ENCODE measurements around the gene TDRD12. TPM values are rescaled to one million over a fixed set of nuclear protein-coding genes. Genes with fewer than 3 reads are reported as not detected.

TDRD12 gene
- total and polyA plus RNA-seq, 4 donors, result under 0.01 to 0.23 (median 0.02) TPM; not detected in 1

DNA sequence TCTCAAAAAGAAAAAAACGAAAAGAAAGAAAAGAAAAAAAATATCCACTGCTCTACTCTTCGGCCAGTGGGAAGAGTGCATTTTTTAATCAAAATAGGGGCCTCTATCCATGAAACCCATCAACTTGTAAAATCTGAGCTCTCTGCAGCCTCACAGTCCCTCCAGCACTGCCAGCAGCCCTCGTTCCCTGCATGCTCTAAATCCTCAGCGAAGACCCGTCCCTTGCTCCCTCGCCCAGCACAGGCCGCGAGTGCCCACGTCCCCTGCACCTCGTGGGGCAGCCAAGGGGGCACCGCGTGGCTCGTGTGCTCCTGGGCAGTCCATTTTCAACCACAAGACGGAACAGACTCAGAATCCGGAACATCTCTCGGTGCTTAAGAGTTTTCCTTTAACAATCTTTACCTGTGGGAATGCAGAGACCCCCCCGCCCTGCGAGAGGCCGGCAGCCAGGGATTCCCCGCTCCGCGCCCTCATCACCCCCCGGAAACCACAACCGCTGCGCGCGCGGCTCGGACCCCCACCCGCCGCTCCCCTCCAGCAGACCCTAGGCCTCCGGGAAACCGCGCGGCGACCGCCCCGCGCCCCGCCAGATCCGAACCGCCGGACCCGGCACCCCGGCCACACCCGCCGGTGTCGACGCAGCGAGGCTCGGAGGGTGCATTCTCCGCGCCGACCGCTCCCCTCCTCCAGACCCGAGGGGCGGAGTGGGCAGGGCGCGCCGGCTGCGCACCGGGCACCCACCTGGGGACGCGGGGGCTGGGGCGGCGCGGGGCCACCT is 45.2 kb upstream of the TDRD12 start:
- no peak for DNase-seq (ENCODE audit: low spot score)
- peaks cover 9 to 38% (median 16%) of the 10 kb centered on the region in 4 donors for H3K4me1 ChIP-seq (ENCODE audit: control insufficient read depth in 4 of 4, insufficient read depth in 4 of 4, low read length in 3 of 4)
- no peaks in the 10 kb centered on the region for H3K9me3 ChIP-seq (ENCODE audit: control insufficient read depth in 4 of 4, low read length in 3 of 4)
- H3K27ac ChIP-seq (ENCODE audit: low read depth in 1 of 2, low read length in 2 of 2), result peak overlapping the region; percentile 42 to 58
- H3K4me3 ChIP-seq (ENCODE audit: low read depth in 1 of 3, low read length in 3 of 3), result peak overlapping the region; percentile 64 to 93 (median 92)
- 4% methylated on average over 67 of the region's 67 CpGs for WGBS
- H3K9ac ChIP-seq (ENCODE audit: low read depth in 1 of 2, low read length in 2 of 2), result no peak overlapping the region
- peaks cover 0 to 3% (median 0%) of the 10 kb centered on the region in 4 donors for H3K27me3 ChIP-seq (ENCODE audit: control insufficient read depth in 4 of 4, insufficient read depth in 4 of 4, low read length in 3 of 4)
- TF ChIP-seq, protein P1, sequence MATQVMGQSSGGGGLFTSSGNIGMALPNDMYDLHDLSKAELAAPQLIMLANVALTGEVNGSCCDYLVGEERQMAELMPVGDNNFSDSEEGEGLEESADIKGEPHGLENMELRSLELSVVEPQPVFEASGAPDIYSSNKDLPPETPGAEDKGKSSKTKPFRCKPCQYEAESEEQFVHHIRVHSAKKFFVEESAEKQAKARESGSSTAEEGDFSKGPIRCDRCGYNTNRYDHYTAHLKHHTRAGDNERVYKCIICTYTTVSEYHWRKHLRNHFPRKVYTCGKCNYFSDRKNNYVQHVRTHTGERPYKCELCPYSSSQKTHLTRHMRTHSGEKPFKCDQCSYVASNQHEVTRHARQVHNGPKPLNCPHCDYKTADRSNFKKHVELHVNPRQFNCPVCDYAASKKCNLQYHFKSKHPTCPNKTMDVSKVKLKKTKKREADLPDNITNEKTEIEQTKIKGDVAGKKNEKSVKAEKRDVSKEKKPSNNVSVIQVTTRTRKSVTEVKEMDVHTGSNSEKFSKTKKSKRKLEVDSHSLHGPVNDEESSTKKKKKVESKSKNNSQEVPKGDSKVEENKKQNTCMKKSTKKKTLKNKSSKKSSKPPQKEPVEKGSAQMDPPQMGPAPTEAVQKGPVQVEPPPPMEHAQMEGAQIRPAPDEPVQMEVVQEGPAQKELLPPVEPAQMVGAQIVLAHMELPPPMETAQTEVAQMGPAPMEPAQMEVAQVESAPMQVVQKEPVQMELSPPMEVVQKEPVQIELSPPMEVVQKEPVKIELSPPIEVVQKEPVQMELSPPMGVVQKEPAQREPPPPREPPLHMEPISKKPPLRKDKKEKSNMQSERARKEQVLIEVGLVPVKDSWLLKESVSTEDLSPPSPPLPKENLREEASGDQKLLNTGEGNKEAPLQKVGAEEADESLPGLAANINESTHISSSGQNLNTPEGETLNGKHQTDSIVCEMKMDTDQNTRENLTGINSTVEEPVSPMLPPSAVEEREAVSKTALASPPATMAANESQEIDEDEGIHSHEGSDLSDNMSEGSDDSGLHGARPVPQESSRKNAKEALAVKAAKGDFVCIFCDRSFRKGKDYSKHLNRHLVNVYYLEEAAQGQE (IDR thresholded peaks at IDR 0.05), result no peak
- TF ChIP-seq, protein P2, sequence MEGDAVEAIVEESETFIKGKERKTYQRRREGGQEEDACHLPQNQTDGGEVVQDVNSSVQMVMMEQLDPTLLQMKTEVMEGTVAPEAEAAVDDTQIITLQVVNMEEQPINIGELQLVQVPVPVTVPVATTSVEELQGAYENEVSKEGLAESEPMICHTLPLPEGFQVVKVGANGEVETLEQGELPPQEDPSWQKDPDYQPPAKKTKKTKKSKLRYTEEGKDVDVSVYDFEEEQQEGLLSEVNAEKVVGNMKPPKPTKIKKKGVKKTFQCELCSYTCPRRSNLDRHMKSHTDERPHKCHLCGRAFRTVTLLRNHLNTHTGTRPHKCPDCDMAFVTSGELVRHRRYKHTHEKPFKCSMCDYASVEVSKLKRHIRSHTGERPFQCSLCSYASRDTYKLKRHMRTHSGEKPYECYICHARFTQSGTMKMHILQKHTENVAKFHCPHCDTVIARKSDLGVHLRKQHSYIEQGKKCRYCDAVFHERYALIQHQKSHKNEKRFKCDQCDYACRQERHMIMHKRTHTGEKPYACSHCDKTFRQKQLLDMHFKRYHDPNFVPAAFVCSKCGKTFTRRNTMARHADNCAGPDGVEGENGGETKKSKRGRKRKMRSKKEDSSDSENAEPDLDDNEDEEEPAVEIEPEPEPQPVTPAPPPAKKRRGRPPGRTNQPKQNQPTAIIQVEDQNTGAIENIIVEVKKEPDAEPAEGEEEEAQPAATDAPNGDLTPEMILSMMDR (IDR thresholded peaks at IDR 0.05; ENCODE audit: low read depth, low read length, missing input control), result no peak
- TF ChIP-seq, protein P3, sequence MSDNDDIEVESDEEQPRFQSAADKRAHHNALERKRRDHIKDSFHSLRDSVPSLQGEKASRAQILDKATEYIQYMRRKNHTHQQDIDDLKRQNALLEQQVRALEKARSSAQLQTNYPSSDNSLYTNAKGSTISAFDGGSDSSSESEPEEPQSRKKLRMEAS (IDR thresholded peaks at IDR 0.05), result no peak
- TF ChIP-seq TAF1 (conservative IDR thresholded peaks at IDR 0.05) (no peak), RAD21 (IDR thresholded peaks at IDR 0.05) (no peak), NR2F2 (IDR thresholded peaks at IDR 0.05) (no peak), FOXA2 (IDR thresholded peaks at IDR 0.05) (no peak), SP1 (IDR thresholded peaks at IDR 0.05) (no peak), RXRA (IDR thresholded peaks at IDR 0.05) (no peak), YY1 (IDR thresholded peaks at IDR 0.05) (no peak), FOXA1 (IDR thresholded peaks at IDR 0.05) (no peak), EGR1 (IDR thresholded peaks at IDR 0.05; ENCODE audit: low read depth in 2 of 2) (no peak), GABPA (IDR thresholded peaks at IDR 0.05 in 1 of 2, conservative IDR thresholded peaks at IDR 0.05 in 1 of 2) (no peak)
- TF ChIP-seq, protein P4, sequence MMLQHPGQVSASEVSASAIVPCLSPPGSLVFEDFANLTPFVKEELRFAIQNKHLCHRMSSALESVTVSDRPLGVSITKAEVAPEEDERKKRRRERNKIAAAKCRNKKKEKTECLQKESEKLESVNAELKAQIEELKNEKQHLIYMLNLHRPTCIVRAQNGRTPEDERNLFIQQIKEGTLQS (IDR thresholded peaks at IDR 0.05), result no peak
- no peaks in the 10 kb centered on the region for H3K36me3 ChIP-seq (ENCODE audit: control insufficient read depth in 4 of 4, insufficient read depth in 3 of 4, low read depth in 1 of 4, low read length in 3 of 4)

DNA sequence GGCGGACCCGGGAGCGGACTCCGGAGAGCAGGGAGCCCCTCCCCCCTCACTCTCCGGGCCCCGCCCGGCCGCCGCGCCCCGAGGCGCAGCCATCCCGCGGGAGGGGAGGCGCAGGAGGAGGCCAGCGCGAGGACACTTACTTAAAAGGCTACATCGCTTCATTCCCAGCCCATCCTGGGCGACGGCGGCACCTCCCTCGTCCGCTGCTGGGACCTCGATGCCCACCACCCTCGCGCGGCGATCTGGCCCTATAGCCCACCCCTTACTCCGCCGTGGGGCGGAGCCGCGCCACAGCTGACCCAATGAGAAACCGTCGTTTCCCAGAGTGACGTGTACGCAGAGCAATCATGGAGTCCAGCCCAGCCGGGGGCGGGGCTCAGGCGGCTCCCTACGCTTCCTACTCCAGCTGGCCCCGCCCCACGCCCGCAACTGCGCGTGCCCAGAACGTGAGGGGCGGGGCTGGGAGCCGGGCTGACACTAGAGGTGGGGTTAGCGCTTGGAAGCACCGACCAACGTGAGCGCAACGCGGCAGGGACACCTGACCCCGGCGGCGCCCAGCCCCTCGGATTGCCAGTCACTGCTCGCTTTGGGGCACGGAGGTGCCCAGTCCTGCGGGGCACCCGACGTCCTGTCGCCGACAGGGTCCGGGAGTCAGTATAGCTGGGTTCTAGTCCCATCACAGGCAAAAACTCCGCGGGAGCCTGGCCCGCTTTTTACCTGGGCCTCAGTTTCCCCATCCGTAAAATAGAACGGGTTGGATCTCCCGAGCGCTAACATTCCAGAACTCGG is 44.4 kb upstream of the TDRD12 start, which contains the start of gene ANKRD27:
ANKRD27 (minus strand) TSS at position 250 of the 789 bp plus-strand sequence. CDS start 16,165 bp downstream, outside the sequence.
- Histone ChIP-seq H3K27ac (ENCODE audit: low read depth in 1 of 2, low read length in 2 of 2) (peak within 1 kb of the TSS; percentile 42 to 63), H3K4me3 (ENCODE audit: low read depth in 1 of 3, low read length in 3 of 3) (peak within 1 kb of the TSS; percentile 71 to 93 (median 92)), H3K9ac (ENCODE audit: low read depth in 1 of 2, low read length in 2 of 2) (no peak within 1 kb of the TSS), H3K4me1 (ENCODE audit: control insufficient read depth in 4 of 4, insufficient read depth in 4 of 4, low read length in 3 of 4) (peaks cover 6 to 38% (median 16%) of the 10 kb centered on the region in 4 donors), H3K36me3 (ENCODE audit: control insufficient read depth in 4 of 4, insufficient read depth in 3 of 4, low read depth in 1 of 4, low read length in 3 of 4) (no peaks in the 10 kb centered on the region), H3K9me3 (ENCODE audit: control insufficient read depth in 4 of 4, low read length in 3 of 4) (no peaks in the 10 kb centered on the region), H3K27me3 (ENCODE audit: control insufficient read depth in 4 of 4, insufficient read depth in 4 of 4, low read length in 3 of 4) (peaks cover 0 to 3% (median 0%) of the 10 kb centered on the region in 4 donors)
- WGBS, result under 1% methylated on average over 75 of the region's 75 CpGs
- peak; percentile 99 for DNase-seq (ENCODE audit: low spot score)
- TF ChIP-seq YY1 (IDR thresholded peaks at IDR 0.05) (peak; percentile 48), RAD21 (IDR thresholded peaks at IDR 0.05) (peak in 1 of 2 donors; percentile 16), SP1 (IDR thresholded peaks at IDR 0.05) (peak; percentile 92), HNF4G (IDR thresholded peaks at IDR 0.05) (no peak)

Data from liver (tissue), 9 donors.